Smooth muscle cell (in vitro differentiated cells): ENCODE results near the gene LIPJ. TPM values are rescaled to one million over a fixed set of nuclear protein-coding genes. Genes with fewer than 3 reads are reported as not detected.

Source experiments
- DNase-seq: peaks from one replicate; lab custom pipeline; 2025; ENCODE audit not compliant: unreplicated experiment; lab: John Stamatoyannopoulos, UW
- H2AFZ ChIP-seq: fragments of 200-600 bp; sonication (generic); 2 replicates; pipeline ENCODE4 v1.6.0; 2016; ENCODE audit warnings: antibody characterized with exemption, low read depth, mild to moderate bottlenecking
- H3F3A ChIP-seq: fragments of 200-600 bp; sonication (generic); 2 replicates; pipeline ENCODE4 v1.6.0; 2017; ENCODE audit warnings: antibody characterized with exemption, low read depth
- H3K27ac ChIP-seq: fragments of 200-600 bp; sonication (generic); 2 replicates; pipeline ENCODE4 v1.5.1; 2016; ENCODE audit warnings: low read depth, mild to moderate bottlenecking
- H3K27me3 ChIP-seq: fragments of 200-600 bp; sonication (generic); 2 replicates; pipeline ENCODE4 v1.6.1; 2016; ENCODE audit warnings: low read depth, mild to moderate bottlenecking
- H3K36me3 ChIP-seq: fragments of 200-600 bp; sonication (generic); 2 replicates; pipeline ENCODE4 v1.5.1; 2016; ENCODE audit warnings: low read depth
- H3K4me1 ChIP-seq: fragments of 200-600 bp; sonication (generic); 2 replicates; pipeline ENCODE4 v1.5.1; 2016; ENCODE audit warnings: low read depth
- H3K4me2 ChIP-seq: fragments of 200-600 bp; sonication (generic); 2 replicates; pipeline ENCODE4 v1.6.0; 2016; ENCODE audit warnings: mild to moderate bottlenecking
- H3K4me3 ChIP-seq: fragments of 200-600 bp; sonication (generic); 2 replicates; pipeline ENCODE4 v1.5.1; 2016; ENCODE audit warnings: mild to moderate bottlenecking
- H3K79me2 ChIP-seq: fragments of 200-600 bp; sonication (generic); 2 replicates; pipeline ENCODE4 v1.6.0; 2016; ENCODE audit warnings: low read depth, mild to moderate bottlenecking
- H3K9ac ChIP-seq: fragments of 200-600 bp; sonication (generic); 2 replicates; pipeline ENCODE4 v1.6.0; 2016; ENCODE audit warnings: low read depth
- H3K9me3 ChIP-seq: fragments of 200-600 bp; sonication (generic); replicated peaks from 2 replicates; pipeline ENCODE4 v1.5.1; 2016; ENCODE audit warnings: low read depth
- H4K20me1 ChIP-seq: fragments of 200-600 bp; sonication (generic); 2 replicates; pipeline ENCODE4 v1.6.0; 2016; ENCODE audit warnings: low read depth
- WGBS: methylation state at CpG from one replicate; pipeline ENCODE4 v1.1.7; 2016; ENCODE audit warnings: low lambda C conversion rate; 5-methylcytosine and 5-hydroxymethylcytosine counted together
- polyA plus RNA-seq: library from polyadenylated mRNA; unstranded; fragments of >200 nt; fragmentation: Nextera tagmentation; extraction: Ambion mirVana; gene quantifications from 2 replicates; pipeline ENCODE4 v1.2.1, GENCODE V29; 2016
- small RNA-seq: library from RNA; depleted of rRNA; stranded (forward); fragments of <200 nt; gene quantifications from one replicate; pipeline ENCODE3, GENCODE V24; 2014
- total RNA-seq: library from RNA; depleted of rRNA; stranded (reverse); fragments of >200 nt; gene quantifications from 2 replicates; pipeline ENCODE4 v1.2.3, GENCODE V29; 2014
- TF ChIP-seq, protein P1 (sequence below): fragments of 200-600 bp; sonication (generic); IDR thresholded peaks from 2 replicates; pipeline ENCODE4 v1.5.1; 2017; ENCODE audit warnings: borderline replicate concordance, mild to moderate bottlenecking, antibody characterized with exemption; ENCODE audit not compliant: insufficient read depth, poor library complexity, severe bottlenecking

Gene LIPJ
- total and polyA plus RNA-seq, 2 experiments from 2014 or later: not detected

DNA sequence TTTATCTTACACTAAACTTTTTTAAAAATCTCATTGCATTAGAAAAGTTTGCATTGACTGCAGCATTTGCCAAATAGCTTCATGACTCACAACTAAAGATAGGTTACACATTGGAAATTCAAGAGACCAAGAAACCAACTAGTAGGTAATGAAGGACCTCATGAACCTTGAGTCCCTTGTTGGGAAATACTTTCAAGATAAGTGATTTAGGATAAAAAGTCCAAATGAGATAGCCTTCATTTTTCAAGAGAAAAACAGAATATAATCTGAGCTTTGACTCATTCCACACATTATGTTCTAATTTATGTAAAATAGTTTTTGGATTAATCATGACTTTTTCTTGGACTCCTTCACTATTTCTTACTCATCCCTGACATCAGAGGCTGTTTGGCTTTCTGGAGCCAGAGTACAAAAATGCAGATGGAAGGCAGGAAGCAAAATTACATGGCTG, 64.6 kb downstream of the LIPJ start:
- TF ChIP-seq, protein P1, sequence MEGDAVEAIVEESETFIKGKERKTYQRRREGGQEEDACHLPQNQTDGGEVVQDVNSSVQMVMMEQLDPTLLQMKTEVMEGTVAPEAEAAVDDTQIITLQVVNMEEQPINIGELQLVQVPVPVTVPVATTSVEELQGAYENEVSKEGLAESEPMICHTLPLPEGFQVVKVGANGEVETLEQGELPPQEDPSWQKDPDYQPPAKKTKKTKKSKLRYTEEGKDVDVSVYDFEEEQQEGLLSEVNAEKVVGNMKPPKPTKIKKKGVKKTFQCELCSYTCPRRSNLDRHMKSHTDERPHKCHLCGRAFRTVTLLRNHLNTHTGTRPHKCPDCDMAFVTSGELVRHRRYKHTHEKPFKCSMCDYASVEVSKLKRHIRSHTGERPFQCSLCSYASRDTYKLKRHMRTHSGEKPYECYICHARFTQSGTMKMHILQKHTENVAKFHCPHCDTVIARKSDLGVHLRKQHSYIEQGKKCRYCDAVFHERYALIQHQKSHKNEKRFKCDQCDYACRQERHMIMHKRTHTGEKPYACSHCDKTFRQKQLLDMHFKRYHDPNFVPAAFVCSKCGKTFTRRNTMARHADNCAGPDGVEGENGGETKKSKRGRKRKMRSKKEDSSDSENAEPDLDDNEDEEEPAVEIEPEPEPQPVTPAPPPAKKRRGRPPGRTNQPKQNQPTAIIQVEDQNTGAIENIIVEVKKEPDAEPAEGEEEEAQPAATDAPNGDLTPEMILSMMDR: no peak
- Histone ChIP-seq H3K79me2 (no peaks in the 10 kb centered on the region), H3K9ac (no peak overlapping the region), H3K27ac (peak overlapping the region; percentile 75), H3K4me1 (no peaks in the 10 kb centered on the region), H3K4me3 (no peak overlapping the region), H3K36me3 (no peaks in the 10 kb centered on the region), H3F3A (no peaks in the 10 kb centered on the region), H3K4me2 (peak overlapping the region; percentile 36), H3K9me3 (no peaks in the 10 kb centered on the region), H3K27me3 (peaks cover 8% of the 10 kb centered on the region), H4K20me1 (no peaks in the 10 kb centered on the region), H2AFZ (no peak overlapping the region)
- no peak for DNase-seq

DNA sequence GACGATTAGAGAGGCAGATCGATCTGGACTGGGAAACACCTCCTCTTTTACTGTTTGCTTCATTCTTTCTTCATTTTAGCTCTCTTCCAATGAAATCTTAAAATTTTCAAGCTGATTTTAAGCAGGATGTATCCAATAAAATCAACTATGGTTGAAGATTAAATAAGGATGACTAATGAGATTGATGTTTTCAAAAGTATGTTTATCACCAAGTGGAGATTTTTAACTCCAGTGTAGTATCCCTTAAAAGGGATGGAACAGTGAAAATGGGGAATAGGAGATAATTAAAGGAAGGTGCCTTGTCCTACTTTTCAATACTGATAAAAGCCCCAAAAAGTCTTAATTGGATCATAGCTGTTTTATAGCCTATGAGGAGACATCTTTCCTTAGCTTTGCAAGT, 66.1 kb downstream of the LIPJ start:
- no peak overlapping the region for H2AFZ ChIP-seq
- no peaks in the 10 kb centered on the region for H3K27me3 ChIP-seq
- 94% methylated on average over 2 of the region's 2 CpGs for WGBS
- no peak overlapping the region for H3K4me3 ChIP-seq
- no peak overlapping the region for H3K9ac ChIP-seq
- H4K20me1 ChIP-seq: no peaks in the 10 kb centered on the region
- H3K27ac ChIP-seq: no peak overlapping the region
- no peaks in the 10 kb centered on the region for H3K36me3 ChIP-seq
- H3K4me2 ChIP-seq: no peak overlapping the region
- H3K79me2 ChIP-seq: no peaks in the 10 kb centered on the region
- no peaks in the 10 kb centered on the region for H3F3A ChIP-seq
- no peaks in the 10 kb centered on the region for H3K9me3 ChIP-seq
- TF ChIP-seq, protein P1: no peak
- no peaks in the 10 kb centered on the region for H3K4me1 ChIP-seq
- DNase-seq: no peak

Small RNA genes lying within 50 kb of the gene (small RNA-seq; reads per million reads assigned to genes)
- gene RF00019: not detected

Other genes starting within 250 kb of the LIPJ start
- gene RNLS, start 3.4 kb upstream of the LIPJ start, total RNA-seq: 11.2 and 17.2 TPM in 2 replicates
- 4.8 and 4.9 TPM in 2 replicates for gene RNLS, start 3.4 kb upstream of the LIPJ start, polyA plus RNA-seq
- not detected in 2 replicates for gene LIPF, start 77.7 kb downstream of the LIPJ start, total RNA-seq
- not detected in 2 replicates for gene LIPF, start 77.7 kb downstream of the LIPJ start, polyA plus RNA-seq
- gene LIPK, start 119.5 kb downstream of the LIPJ start, total RNA-seq: 0.18 and 0.36 TPM in 2 replicates
- gene LIPK, start 119.5 kb downstream of the LIPJ start, polyA plus RNA-seq: 0.52 TPM in 1 of 2 replicates, not detected in the other
- gene LIPN, start 173.3 kb downstream of the LIPJ start, total RNA-seq: 0.27 and 0.40 TPM in 2 replicates
- not detected in 2 replicates for gene LIPN, start 173.3 kb downstream of the LIPJ start, polyA plus RNA-seq
- 0.67 and 0.85 TPM in 2 replicates for gene LIPM, start 216.0 kb downstream of the LIPJ start, total RNA-seq
- gene LIPM, start 216.0 kb downstream of the LIPJ start, polyA plus RNA-seq: not detected in 2 replicates